Chondrocyte (in vitro differentiated cells): ENCODE results near the gene SLC35D2. TPM values are rescaled to one million over a fixed set of nuclear protein-coding genes. Genes with fewer than 3 reads are reported as not detected.
"Not testable (repeated sequence)": the region's sequence is repeated elsewhere in the genome, so short reads cannot be mapped to it uniquely, and the experiment has no call there.

Source experiments
- DNase-seq: peaks from one replicate; pipeline ENCODE4 v3.0.0; 2021; ENCODE audit warnings: mixed read lengths, low spot score
- H3K27ac Mint-ChIP-seq: one replicate; pipeline ENCODE4 v1.8.0; 2021; ENCODE audit warnings: mild to moderate bottlenecking, moderate library complexity, mixed read lengths; ENCODE audit not compliant: unreplicated experiment
- H3K27me3 Mint-ChIP-seq: 2 replicates; pipeline ENCODE4 v1.8.0; 2021; ENCODE audit warnings: low read depth, mixed read lengths
- H3K36me3 Mint-ChIP-seq: 2 replicates; pipeline ENCODE4 v1.8.0; 2021; ENCODE audit warnings: low read depth, mixed read lengths
- H3K4me1 Mint-ChIP-seq: 2 replicates; pipeline ENCODE4 v1.8.0; 2021; ENCODE audit warnings: low read depth, mild to moderate bottlenecking, mixed read lengths
- H3K4me3 Mint-ChIP-seq: one replicate; pipeline ENCODE4 v1.8.0; 2021; ENCODE audit warnings: mild to moderate bottlenecking, moderate library complexity, mixed read lengths; ENCODE audit not compliant: unreplicated experiment
- H3K9me3 Mint-ChIP-seq: 2 replicates; pipeline ENCODE4 v1.8.0; 2021; ENCODE audit warnings: low read depth, mixed read lengths
- CTCF ChIP-seq: fragments of 200-600 bp; sonication (generic); IDR thresholded peaks from 2 replicates; pipeline ENCODE4 v1.5.0; 2021; ENCODE audit warnings: antibody characterized with exemption, mild to moderate bottlenecking, moderate library complexity
- total RNA-seq: library from RNA; stranded (reverse); gene quantifications from 3 replicates; pipeline ENCODE4 v1.2.1, GENCODE V29; 2021

Gene SLC35D2
- total RNA-seq, 1 donor from 2014 or later = 13.0 TPM

- H3K4me3 Mint-ChIP-seq = no peak overlapping the region
- no peaks in the 10 kb centered on the region for H3K4me1 Mint-ChIP-seq
- no peak for DNase-seq
- H3K36me3 Mint-ChIP-seq = peaks cover 6% of the 10 kb centered on the region
- H3K9me3 Mint-ChIP-seq = no peaks in the 10 kb centered on the region
- TF ChIP-seq CTCF = no peak
- no peaks in the 10 kb centered on the region for H3K27me3 Mint-ChIP-seq
- no peak overlapping the region for H3K27ac Mint-ChIP-seq
These were observed 15.6 kb downstream of the SLC35D2 start for GRCh38 chr9:96367943-96368342.

GRCh38 chr9:96363175-96363967, 20.1 kb downstream of the SLC35D2 start:
- Mint-ChIP-seq H3K4me3 (no peak overlapping the region), H3K36me3 (peaks cover 17% of the 10 kb centered on the region), H3K4me1 (no peaks in the 10 kb centered on the region), H3K27ac (no peak overlapping the region), H3K27me3 (no peaks in the 10 kb centered on the region), H3K9me3 (no peaks in the 10 kb centered on the region)
- no peak for DNase-seq
- TF ChIP-seq CTCF = no peak

- not testable (repeated sequence) for DNase-seq, H3K27me3 Mint-ChIP-seq, H3K9me3 Mint-ChIP-seq, H3K27ac Mint-ChIP-seq, H3K4me1 Mint-ChIP-seq, H3K4me3 Mint-ChIP-seq
- H3K36me3 Mint-ChIP-seq = peaks cover 18% of the 10 kb centered on the region
These were observed 21.4 kb downstream of the SLC35D2 start for GRCh38 chr9:96362119-96362518.

GRCh38 chr9:96361668-96362067, 21.8 kb downstream of the SLC35D2 start:
- Mint-ChIP-seq H3K27me3 (no peaks in the 10 kb centered on the region), H3K27ac (no peak overlapping the region), H3K4me1 (no peaks in the 10 kb centered on the region), H3K4me3 (no peak overlapping the region), H3K9me3 (no peaks in the 10 kb centered on the region), H3K36me3 (peaks cover 19% of the 10 kb centered on the region)
- TF ChIP-seq CTCF = no peak
- DNase-seq = no peak

- H3K27me3 Mint-ChIP-seq = no peaks in the 10 kb centered on the region
- no peak for DNase-seq
- no peaks in the 10 kb centered on the region for H3K4me1 Mint-ChIP-seq
- H3K9me3 Mint-ChIP-seq = no peaks in the 10 kb centered on the region
- peaks cover 19% of the 10 kb centered on the region for H3K36me3 Mint-ChIP-seq
- TF ChIP-seq CTCF = no peak
- no peak overlapping the region for H3K27ac Mint-ChIP-seq
- H3K4me3 Mint-ChIP-seq = no peak overlapping the region
These were observed 22.5 kb downstream of the SLC35D2 start for GRCh38 chr9:96360976-96361375.

GRCh38 chr9:96360523-96360922, 23.0 kb downstream of the SLC35D2 start:
- not testable (repeated sequence) for H3K27ac Mint-ChIP-seq, H3K4me1 Mint-ChIP-seq, DNase-seq, H3K27me3 Mint-ChIP-seq, H3K4me3 Mint-ChIP-seq, H3K9me3 Mint-ChIP-seq
- peaks cover 21% of the 10 kb centered on the region for H3K36me3 Mint-ChIP-seq
